Spleen (tissue), 11 donors: ENCODE data around the gene GRAMD2A. TPM values are rescaled to one million over a fixed set of nuclear protein-coding genes. Genes with fewer than 3 reads are reported as not detected.

ENCODE experiments used
- DNase-seq: peaks from one replicate; pipeline ENCODE4 v3.0.0-alpha.2; 2020
- H3K27ac ChIP-seq, 8 donors: fragments of 200-600 bp; sonication (generic) in 7 of 8; 1 replicate in 4 of 8; 2 replicates in 4 of 8; pipeline versions ENCODE4 v1.5.0 to v1.8.0; 2016 to 2021; ENCODE audit warnings: inconsistent platforms in 4 of 8, mild to moderate bottlenecking in 4 of 8, moderate library complexity in 1 of 8
- H3K27me3 ChIP-seq, 7 donors: fragments of 200-600 bp; sonication (generic) in 6 of 7; replicated peaks in 1 of 7; 1 replicate in 4 of 7; 2 replicates in 3 of 7; pipeline versions ENCODE4 v1.5.0 to v1.8.0; 2016 to 2021; ENCODE audit warnings: inconsistent platforms in 3 of 7, mild to moderate bottlenecking in 1 of 7
- H3K36me3 ChIP-seq, 6 donors: fragments of 200-600 bp; sonication (generic) in 5 of 6; 1 replicate in 4 of 6; 2 replicates in 2 of 6; pipeline versions ENCODE4 v1.5.0 to v1.8.0; 2016 to 2021; ENCODE audit warnings: inconsistent platforms in 2 of 6
- H3K4me1 ChIP-seq, 6 donors: fragments of 200-600 bp; sonication (generic) in 5 of 6; 1 replicate in 3 of 6; 2 replicates in 3 of 6; pipeline versions ENCODE4 v1.5.0 to v1.8.0; 2016 to 2021; ENCODE audit warnings: inconsistent platforms in 3 of 6
- H3K4me3 ChIP-seq, 8 donors: fragments of 200-600 bp; sonication (generic) in 7 of 8; 1 replicate in 4 of 8; 2 replicates in 4 of 8; pipeline versions ENCODE4 v1.5.0 to v1.8.0; 2016 to 2021; ENCODE audit warnings: inconsistent platforms in 4 of 8, mild to moderate bottlenecking in 4 of 8, moderate library complexity in 2 of 8
- H3K9me3 ChIP-seq, 8 donors: fragments of 200-600 bp; sonication (generic) in 7 of 8; 1 replicate in 4 of 8; 2 replicates in 4 of 8; pipeline versions ENCODE4 v1.5.0 to v1.8.0; 2016 to 2021; ENCODE audit warnings: inconsistent platforms in 4 of 8
- POLR2A ChIP-seq, 3 donors: fragments of 450-650 bp; IDR thresholded peaks; one replicate each; pipeline ENCODE4 v1.5.1; 2017; ENCODE audit warnings: antibody characterized with exemption in 3 of 3, mild to moderate bottlenecking in 1 of 3
- POLR2AphosphoS5 ChIP-seq, 3 donors: sonication (generic); formaldehyde crosslinking; IDR thresholded peaks; one replicate each; pipeline ENCODE4 v1.5.1; 2017; ENCODE audit warnings: antibody characterized with exemption in 3 of 3
- WGBS, 5 donors: extraction: QIAGEN DNeasy Blood & Tissue Kit in 3 of 5; methylation state at CpG; one replicate each; pipeline versions ENCODE4 v1.1.5 to v1.1.7; 2013 to 2018; 5-methylcytosine and 5-hydroxymethylcytosine counted together
- intact Hi-C: fragments of 100-400 bp; cut with DNase I; formaldehyde crosslinking; loops from one replicate; pipeline ENCODE4 v1.15.0; 2023; ENCODE audit warnings: low total_unique reads
- polyA plus RNA-seq, 3 donors: library from polyadenylated mRNA; stranded (reverse); fragments of 200-250 nt; gene quantifications; one replicate each; pipeline ENCODE4 v1.2.1, GENCODE V29; 2013
- total RNA-seq, 7 donors: library from RNA; depleted of rRNA in 3 of 7; stranded (reverse); fragments of >200 nt in 3 of 7; fragmentation: NEBNext Ultra II Directional in 4 of 7; extraction: Animal tissue kit (Norgen Biotek cat#: 25700) in 4 of 7; gene quantifications; one replicate each; pipeline versions ENCODE4 v1.1.0 to v1.2.1, GENCODE V29; 2016 to 2021
- TF ChIP-seq, protein P1 (sequence below), 11 experiments: fragments of 200-600 bp in 7 of 11; fragments of 450-650 bp in 4 of 11; sonication (generic) in 4 of 11; IDR thresholded peaks in 8 of 11; conservative IDR thresholded peaks in 3 of 11; 1 replicate in 7 of 11; 2 replicates in 4 of 11; pipeline versions ENCODE4 v1.4.0 to v1.8.0; 2016 to 2021; ENCODE audit warnings: antibody characterized with exemption in 11 of 11, inconsistent platforms in 4 of 11, mild to moderate bottlenecking in 1 of 11
- donor health status: healthy with polysubstance abuse.
- donor health status: DM: no; HTN: no; CAD: no; lungs with moderate emphysema.
- donor health status: DM: no; HTN: no; CAD: no.
- donor health status: Bipolar disorder and iron deficiency.
- donor health status: healthy.
- donor health status: DM: no; HTN: no; CAD: no.
- donor health status: DM: yes; HTN: yes; CAD: no.

Gene GRAMD2A
- total and polyA plus RNA-seq, 10 donors: 0.03 to 0.34 (median 0.09) TPM; not detected in 6

DNA sequence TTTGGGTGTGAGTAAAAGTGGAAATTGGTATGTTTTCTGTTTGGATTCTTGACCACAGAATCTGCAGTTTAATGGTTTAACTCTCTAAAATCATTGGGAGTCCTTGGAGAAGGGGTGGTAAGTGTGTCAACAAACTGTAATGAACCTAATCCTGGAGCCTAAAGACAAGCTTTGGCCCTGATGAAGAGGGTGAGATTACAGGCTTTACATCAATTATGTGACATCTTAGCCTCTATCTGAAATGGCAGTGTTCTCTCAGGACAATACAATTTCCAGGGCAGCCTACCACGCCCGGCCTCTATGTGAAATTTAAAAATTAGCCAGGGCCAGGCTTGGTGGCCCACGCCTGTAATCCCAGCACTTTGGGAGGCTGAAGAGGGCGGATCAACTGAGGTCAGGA, 37.7 kb upstream of the GRAMD2A start:
- peaks cover 0 to 18% (median 6%) of the 10 kb centered on the region in 6 donors for H3K36me3 ChIP-seq
- intact Hi-C loops: no loop called here
- H3K4me3 ChIP-seq: no peak overlapping the region
- DNase-seq: no peak
- H3K4me1 ChIP-seq: peaks cover 0 to 47% (median 24%) of the 10 kb centered on the region in 6 donors
- WGBS, 5 donors: 92 to 100% (median 97%) methylated on average over 4 of the region's 4 CpGs
- no peaks in the 10 kb centered on the region for H3K27me3 ChIP-seq
- H3K9me3 ChIP-seq: no peaks in the 10 kb centered on the region
- H3K27ac ChIP-seq: no peak overlapping the region
- TF ChIP-seq POLR2A (IDR thresholded peaks at IDR 0.05) (no peak), POLR2AphosphoS5 (IDR thresholded peaks at IDR 0.05) (no peak)
- TF ChIP-seq, protein P1, sequence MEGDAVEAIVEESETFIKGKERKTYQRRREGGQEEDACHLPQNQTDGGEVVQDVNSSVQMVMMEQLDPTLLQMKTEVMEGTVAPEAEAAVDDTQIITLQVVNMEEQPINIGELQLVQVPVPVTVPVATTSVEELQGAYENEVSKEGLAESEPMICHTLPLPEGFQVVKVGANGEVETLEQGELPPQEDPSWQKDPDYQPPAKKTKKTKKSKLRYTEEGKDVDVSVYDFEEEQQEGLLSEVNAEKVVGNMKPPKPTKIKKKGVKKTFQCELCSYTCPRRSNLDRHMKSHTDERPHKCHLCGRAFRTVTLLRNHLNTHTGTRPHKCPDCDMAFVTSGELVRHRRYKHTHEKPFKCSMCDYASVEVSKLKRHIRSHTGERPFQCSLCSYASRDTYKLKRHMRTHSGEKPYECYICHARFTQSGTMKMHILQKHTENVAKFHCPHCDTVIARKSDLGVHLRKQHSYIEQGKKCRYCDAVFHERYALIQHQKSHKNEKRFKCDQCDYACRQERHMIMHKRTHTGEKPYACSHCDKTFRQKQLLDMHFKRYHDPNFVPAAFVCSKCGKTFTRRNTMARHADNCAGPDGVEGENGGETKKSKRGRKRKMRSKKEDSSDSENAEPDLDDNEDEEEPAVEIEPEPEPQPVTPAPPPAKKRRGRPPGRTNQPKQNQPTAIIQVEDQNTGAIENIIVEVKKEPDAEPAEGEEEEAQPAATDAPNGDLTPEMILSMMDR (IDR thresholded peaks at IDR 0.05 in 8 of 11, conservative IDR thresholded peaks at IDR 0.05 in 3 of 11): no peak

DNA sequence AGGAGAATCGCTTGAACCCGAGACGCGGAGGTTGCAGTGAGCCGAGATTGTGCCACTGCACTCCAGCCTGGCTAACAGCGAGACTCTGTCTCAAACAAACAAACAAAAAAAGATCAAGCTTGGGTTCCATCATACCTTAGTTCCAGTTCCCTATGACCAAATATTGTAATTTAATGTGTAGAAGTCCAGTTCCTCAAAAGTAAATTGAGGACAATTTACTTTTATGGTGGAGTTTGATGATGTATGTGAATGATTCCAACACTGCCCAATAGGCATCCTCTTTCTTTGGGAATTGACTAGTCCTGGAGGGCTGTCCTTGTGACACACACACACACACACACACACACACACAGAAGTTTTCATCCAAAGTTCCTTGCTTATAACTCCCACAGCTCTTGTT, 36.2 kb upstream of the GRAMD2A start:
- Histone ChIP-seq H3K9me3 (no peaks in the 10 kb centered on the region), H3K4me3 (no peak overlapping the region), H3K27ac (no peak overlapping the region), H3K36me3 (peaks cover 0 to 2% (median 0%) of the 10 kb centered on the region in 6 donors), H3K4me1 (peaks cover 4 to 62% (median 33%) of the 10 kb centered on the region in 6 donors), H3K27me3 (no peaks in the 10 kb centered on the region)
- WGBS, 5 donors: 95 to 98% (median 97%) methylated on average over 6 of the region's 6 CpGs
- no peak for DNase-seq
- TF ChIP-seq POLR2AphosphoS5 (IDR thresholded peaks at IDR 0.05): no peak
- TF ChIP-seq, protein P1 (IDR thresholded peaks at IDR 0.05 in 8 of 11, conservative IDR thresholded peaks at IDR 0.05 in 3 of 11): no peak
- no peak for TF ChIP-seq POLR2A (IDR thresholded peaks at IDR 0.05)
- intact Hi-C loops: loop anchor here (5.0 kb wide), 1 partner anchor 39 kb away; the partner anchor contains the start of gene PARP6

DNA sequence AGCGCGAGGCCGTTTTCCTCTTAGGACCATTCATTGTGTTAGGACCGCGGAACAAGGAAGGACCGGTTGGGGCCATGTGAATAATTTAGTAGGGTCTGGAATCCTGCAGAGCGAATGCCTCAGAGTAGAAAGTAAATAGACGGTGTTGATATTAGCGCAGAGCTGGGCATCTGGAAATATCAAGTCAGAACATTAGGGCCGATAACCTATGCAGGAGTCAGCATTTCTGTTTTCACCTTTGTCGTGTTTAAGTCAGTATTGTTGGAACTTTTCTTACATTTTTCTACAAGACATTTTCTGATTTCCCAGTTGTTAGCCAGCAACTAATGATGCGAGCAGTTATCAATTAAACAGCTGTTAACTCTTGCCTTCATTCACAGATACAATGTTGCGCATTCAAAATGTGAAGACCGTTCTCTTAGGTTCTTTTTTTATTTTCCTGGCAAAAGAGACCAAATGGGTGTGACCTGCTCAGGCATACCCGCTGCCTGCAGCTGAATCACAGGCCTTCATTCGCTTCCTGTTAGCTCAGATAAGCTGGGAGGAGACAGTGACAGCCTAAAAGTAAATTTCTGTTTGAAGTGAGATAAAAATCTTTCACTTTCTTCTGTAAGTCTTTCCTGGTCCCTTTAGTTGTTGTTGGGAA, 34.4 kb upstream of the GRAMD2A start:
- TF ChIP-seq POLR2AphosphoS5 (IDR thresholded peaks at IDR 0.05) (peak in 1 of 3 donors; percentile 42), POLR2A (IDR thresholded peaks at IDR 0.05) (no peak)
- TF ChIP-seq, protein P1 (IDR thresholded peaks at IDR 0.05 in 8 of 11, conservative IDR thresholded peaks at IDR 0.05 in 3 of 11): no peak
- peaks cover 17 to 68% (median 45%) of the 10 kb centered on the region in 6 donors for H3K4me1 ChIP-seq
- peak overlapping the region; percentile 89 to 99 (median 97) for H3K27ac ChIP-seq
- H3K9me3 ChIP-seq: no peaks in the 10 kb centered on the region
- DNase-seq: no peak
- H3K36me3 ChIP-seq: no peaks in the 10 kb centered on the region
- WGBS, 5 donors: 2 to 6% (median 3%) methylated on average over 16 of the region's 16 CpGs
- intact Hi-C loops: loop anchor here (5.0 kb wide), 1 partner anchor 40 kb away; the partner anchor contains the start of gene PARP6
- H3K4me3 ChIP-seq: peak overlapping the region; percentile 92 to 100 (median 98)
- no peaks in the 10 kb centered on the region for H3K27me3 ChIP-seq

DNA sequence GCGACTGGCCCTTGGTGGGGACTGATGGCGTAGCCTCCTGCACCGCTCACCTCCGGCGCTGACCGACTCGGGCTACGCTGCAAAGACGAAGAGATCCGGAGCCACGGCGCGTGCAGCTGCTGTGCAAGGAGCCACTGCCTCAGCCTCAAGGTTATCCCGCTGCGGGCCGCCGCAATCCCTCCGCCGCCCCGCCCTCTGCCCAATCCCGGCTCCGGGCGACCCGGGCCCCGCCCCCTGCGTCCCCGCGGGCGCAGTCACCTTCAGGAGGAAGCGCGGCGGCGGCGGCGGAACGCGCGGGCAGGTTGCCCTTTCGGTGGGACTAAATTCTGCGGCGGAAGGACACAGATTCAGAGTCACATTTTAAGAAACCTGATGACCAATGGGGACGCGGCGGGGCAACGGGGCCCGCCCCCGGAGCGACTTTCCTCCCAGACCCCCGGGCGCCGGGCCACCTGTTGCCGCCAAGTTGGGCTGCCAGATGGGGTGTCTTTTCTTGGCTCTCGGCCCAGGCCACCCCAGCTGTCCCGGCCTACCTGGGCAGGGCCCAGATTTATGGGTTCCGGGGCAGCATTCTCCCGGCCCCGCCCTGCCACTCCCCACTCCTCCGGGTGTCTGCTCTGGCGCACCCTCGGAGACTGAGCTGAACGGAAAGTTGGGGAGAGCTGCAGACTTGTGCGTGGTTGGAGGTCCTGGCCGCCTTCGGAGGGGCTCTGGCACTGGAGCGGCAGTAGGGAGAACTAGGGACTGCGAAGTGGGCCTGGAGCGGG, 33.7 kb upstream of the GRAMD2A start, which contains the start of gene PKM:
Gene PKM, minus strand, starts transcription at position 125 of the 767 bp plus-strand sequence. CDS start 12,093 bp downstream, outside the sequence.
- Histone ChIP-seq H3K36me3 (no peaks in the 10 kb centered on the region), H3K27me3 (no peaks in the 10 kb centered on the region), H3K27ac (peak within 1 kb of the TSS; percentile 89 to 99 (median 97)), H3K4me1 (peaks cover 24 to 68% (median 51%) of the 10 kb centered on the region in 6 donors), H3K9me3 (no peaks in the 10 kb centered on the region), H3K4me3 (peak within 1 kb of the TSS; percentile 92 to 100 (median 98))
- intact Hi-C loops: loop anchor here (5.0 kb wide), 1 partner anchor 41 kb away; the partner anchor contains the start of gene PARP6
- DNase-seq: peak; percentile 98
- TF ChIP-seq, protein P1 (IDR thresholded peaks at IDR 0.05 in 8 of 11, conservative IDR thresholded peaks at IDR 0.05 in 3 of 11): peak in 4 of 11 experiments; percentile 15 to 36 (median 31)
- TF ChIP-seq POLR2AphosphoS5 (IDR thresholded peaks at IDR 0.05): peak; percentile 96 to 98 (median 96)
- TF ChIP-seq POLR2A (IDR thresholded peaks at IDR 0.05): peak; percentile 74 to 95 (median 90)
- WGBS, 5 donors: 0% methylated on average over 10 to 67 of the region's 67 CpGs
